Measurements from ENCODE around the gene GIPR. TPM values are rescaled to one million over a fixed set of nuclear protein-coding genes. Genes with fewer than 3 reads are reported as not detected.

GIPR gene
- total RNA-seq, result 0.93 and 1.0 TPM in 2 replicates

GRCh38 chr19:45667620-45668341 lies at the start of gene GIPR:
TSS of gene GIPR (plus strand) at chr19:45668221. CDS start at chr19:45669521, 1,300 bp downstream.

GRCh38 chr19:45638930-45639729 lies 28.9 kb upstream of the GIPR start, which contains the start of gene EML2:
TSS of gene EML2 (minus strand) at chr19:45639397. CDS start at chr19:45639376, 21 bp downstream.

DNA sequence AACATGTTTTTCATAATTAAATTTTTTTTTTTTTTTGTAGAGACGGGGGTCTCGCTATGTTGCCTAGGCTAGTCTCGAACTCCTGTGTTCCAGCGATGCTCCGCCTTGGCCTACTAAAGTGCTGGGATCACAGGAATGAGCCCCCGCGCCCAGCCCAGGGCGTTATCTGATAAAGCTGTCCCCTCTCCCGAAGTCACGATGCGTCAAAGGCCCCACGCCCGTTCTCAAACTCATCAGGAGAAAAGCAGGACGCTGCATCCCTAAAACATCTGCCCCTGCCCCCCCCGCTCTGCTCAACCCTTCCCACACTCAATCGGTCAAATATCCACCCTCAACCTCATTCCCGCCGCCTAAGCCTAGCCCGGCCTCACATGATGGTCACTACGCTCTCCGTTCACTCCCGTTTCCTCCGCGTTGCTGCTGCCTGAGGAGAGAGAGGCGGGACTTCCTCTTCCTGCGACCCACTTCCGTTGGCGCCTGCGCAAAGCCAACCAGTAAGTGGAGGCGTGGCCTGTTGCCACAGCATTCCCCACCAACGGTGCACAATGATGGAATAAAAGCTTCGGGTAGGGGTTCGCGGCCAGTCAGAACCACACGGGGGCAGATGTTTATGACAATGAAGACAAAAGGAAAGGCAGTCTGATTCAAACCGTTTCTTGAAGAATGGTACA lies 23.6 kb downstream of the GIPR start, which contains the start of gene SNRPD2:
Gene SNRPD2, minus strand, starts transcription at position 438 of the 671 bp plus-strand sequence. Its CDS starts 65 bp downstream, at position 373.

DNA sequence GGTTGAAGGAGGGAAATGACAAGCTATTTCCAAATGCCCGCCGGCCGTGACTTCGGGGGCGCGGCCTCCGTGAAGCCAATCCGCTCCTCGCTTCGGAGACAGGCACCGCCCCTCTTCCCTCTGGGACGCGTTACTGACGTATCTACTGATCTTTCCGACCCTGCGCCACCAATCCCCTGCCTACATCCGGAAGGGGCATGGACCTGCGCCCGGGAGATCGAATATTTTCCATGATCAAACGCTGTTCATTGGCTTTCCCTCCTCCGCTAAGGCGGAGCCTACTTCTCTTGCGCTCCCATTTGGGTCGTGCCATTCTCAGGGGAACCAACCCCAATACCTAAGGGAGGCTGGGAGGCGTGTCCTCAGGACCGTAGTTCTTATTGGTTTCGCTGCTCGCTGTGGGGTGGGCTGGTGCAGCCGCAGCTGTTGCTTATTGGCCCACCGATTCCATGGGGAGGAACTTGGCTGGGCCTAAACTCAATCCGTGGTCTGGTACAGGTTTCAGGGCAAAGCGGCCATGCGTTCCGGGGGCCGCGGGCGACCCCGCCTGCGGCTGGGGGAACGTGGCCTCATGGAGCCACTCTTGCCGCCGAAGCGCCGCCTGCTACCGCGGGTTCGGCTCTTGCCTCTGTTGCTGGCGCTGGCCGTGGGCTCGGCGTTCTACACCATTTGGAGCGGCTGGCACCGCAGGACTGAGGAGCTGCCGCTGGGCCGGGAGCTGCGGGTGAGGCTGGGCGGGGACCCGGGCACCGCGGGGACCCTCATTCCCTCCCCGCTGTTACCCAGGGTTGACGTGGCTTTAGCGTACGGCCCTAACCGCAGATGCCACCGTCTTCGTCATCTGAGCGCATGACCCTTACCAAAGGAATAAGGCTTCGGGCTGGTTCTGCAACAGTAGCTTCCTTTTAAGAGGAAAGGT lies 24.4 kb downstream of the GIPR start, which contains the start of gene QPCTL:
Gene QPCTL, plus strand, starts transcription at position 480 of the 919 bp plus-strand sequence. Its CDS starts 38 bp downstream, at position 518.

GRCh38 chr19:45730368-45731288 lies 62.6 kb downstream of the GIPR start, which contains the start of gene FBXO46:
TSS of gene FBXO46 (minus strand) at chr19:45730896. CDS start at chr19:45713495, 17,401 bp downstream.

Other genes starting within 250 kb of the GIPR start
- gene ERCC1, start 244.3 kb upstream of the GIPR start, total RNA-seq, result 36.2 and 84.8 TPM in 2 replicates
- gene FOSB, start 200.2 kb upstream of the GIPR start, total RNA-seq, result 4.4 and 15.4 TPM in 2 replicates
- gene RTN2, start 171.2 kb upstream of the GIPR start, total RNA-seq, result 3.4 and 3.8 TPM in 2 replicates
- 1.1 and 1.4 TPM in 2 replicates for gene PPM1N, start 169.8 kb upstream of the GIPR start, total RNA-seq
- gene VASP, start 160.7 kb upstream of the GIPR start, total RNA-seq, result 80.8 and 90.2 TPM in 2 replicates
- 6.2 and 8.3 TPM in 2 replicates for gene OPA3, start 83.4 kb upstream of the GIPR start, total RNA-seq
- gene GPR4, start 66.0 kb upstream of the GIPR start, total RNA-seq, result not detected in 2 replicates
- gene EML2, start 28.8 kb upstream of the GIPR start, total RNA-seq, result 98.0 and 186 TPM in 2 replicates
- gene SNRPD2, start 23.7 kb downstream of the GIPR start, total RNA-seq, result 164 and 255 TPM in 2 replicates
- 7.8 and 20.2 TPM in 2 replicates for gene QPCTL, start 24.4 kb downstream of the GIPR start, total RNA-seq
- gene FBXO46, start 62.7 kb downstream of the GIPR start, total RNA-seq, result 8.0 and 8.2 TPM in 2 replicates
- not detected in 2 replicates for gene MEIOSIN, start 65.2 kb downstream of the GIPR start, total RNA-seq
- 2.7 and 6.3 TPM in 2 replicates for gene SIX5, start 101.0 kb downstream of the GIPR start, total RNA-seq
- 4.1 and 23.6 TPM in 2 replicates for gene DMPK, start 114.3 kb downstream of the GIPR start, total RNA-seq
- gene DMWD, start 124.6 kb downstream of the GIPR start, total RNA-seq, result 32.1 and 32.5 TPM in 2 replicates
- gene RSPH6A, start 147.1 kb downstream of the GIPR start, total RNA-seq, result under 0.01 and 0.07 TPM in 2 replicates
- 27.7 and 56.0 TPM in 2 replicates for gene SYMPK, start 194.9 kb downstream of the GIPR start, total RNA-seq
- gene FOXA3, start 196.1 kb downstream of the GIPR start, total RNA-seq, result not detected in 2 replicates
- 17.8 and 20.8 TPM in 2 replicates for gene IRF2BP1, start 217.9 kb downstream of the GIPR start, total RNA-seq
- gene MYPOP, start 234.4 kb downstream of the GIPR start, total RNA-seq, result 1.0 and 2.3 TPM in 2 replicates
- gene NANOS2, start 246.6 kb downstream of the GIPR start, total RNA-seq, result not detected in 2 replicates

All from nasal cavity respiratory epithelium epithelial cell of viscerocranial mucosa (primary cell).